ENCODE data around the gene FBXO46.

GRCh38 chr19:45770192-45771101 is 39.8 kb upstream of the FBXO46 start:
- TF ChIP-seq CTCF (conservative IDR thresholded peaks at IDR 0.05; ENCODE audit: low read length) = peak; percentile 81
- no peak for TF ChIP-seq EZH2phosphoT487 (IDR thresholded peaks at IDR 0.05; ENCODE audit: borderline replicate concordance)

All from Loucy (cell line).